PC-3 (cell line): ENCODE data around the gene ZNF253. TPM values are rescaled to one million over a fixed set of nuclear protein-coding genes. Genes with fewer than 3 reads are reported as not detected.
"Not testable (repeated sequence)": the region's sequence is repeated elsewhere in the genome, so short reads cannot be mapped to it uniquely, and the experiment has no call there.

Experiments used
- ATAC-seq: fragments of 200-7000 bp; cut with Tn5 transposase; 2 replicates; pipeline ENCODE4 v1.9.1; 2020; ENCODE audit warnings: mild to moderate bottlenecking, moderate library complexity
- BruUV-seq: library from RNA; stranded (reverse); fragments of 400-500 nt; replicated peaks from 2 replicates; lab custom pipeline; 2021; lab: Mats Ljungman, UMichigan
- CTCF ChIA-PET: fragments of 300-600 bp; sonication (Branson Sonifier 250); formaldehyde crosslinking; loops from one replicate; lab custom pipeline; 2022; ENCODE audit warnings: antibody characterized with exemption; lab: Charles Lee
- POLR2A ChIA-PET: fragments of 300-600 bp; sonication (Branson Sonifier 250); formaldehyde crosslinking; loops from one replicate; lab custom pipeline; 2022; ENCODE audit warnings: antibody characterized with exemption; ENCODE audit not compliant: unreplicated experiment; lab: Charles Lee
- DNase-seq: peaks from one replicate; pipeline ENCODE4 v3.0.0-alpha.2; 2015
- H2AFZ ChIP-seq: fragments of 300-600 bp; sonication (generic); 2 replicates; pipeline ENCODE4 v1.6.0; 2016; ENCODE audit warnings: antibody characterized with exemption, low read length
- H3F3A ChIP-seq: fragments of 300-600 bp; sonication (generic); one replicate; pipeline ENCODE4 v1.6.0; 2017; ENCODE audit warnings: antibody characterized with exemption, low read length, control low read depth, mild to moderate bottlenecking; ENCODE audit not compliant: unreplicated experiment
- H3K27ac ChIP-seq: fragments of 300-600 bp; sonication (generic); 2 replicates; pipeline ENCODE4 v1.5.1; 2016; ENCODE audit warnings: mild to moderate bottlenecking, low read length
- H3K27me3 ChIP-seq: fragments of 300-600 bp; sonication (generic); 2 replicates; pipeline ENCODE4 v1.6.1; 2016; ENCODE audit warnings: low read length, mixed read lengths
- H3K36me3 ChIP-seq: fragments of 300-600 bp; sonication (generic); 2 replicates; pipeline ENCODE4 v1.6.1; 2016; ENCODE audit warnings: low read depth, mixed run types, low read length, mixed read lengths
- H3K4me1 ChIP-seq: fragments of 300-600 bp; sonication (generic); 2 replicates; pipeline ENCODE4 v1.5.1; 2016; ENCODE audit warnings: low read length; ENCODE audit not compliant: insufficient read depth
- H3K4me2 ChIP-seq: fragments of 300-600 bp; sonication (generic); 2 replicates; pipeline ENCODE4 v1.6.0; 2016; ENCODE audit warnings: low read length
- H3K4me3 ChIP-seq: fragments of 300-600 bp; sonication (generic); 2 replicates; pipeline ENCODE4 v1.5.1; 2016; ENCODE audit warnings: mild to moderate bottlenecking, low read length, mixed read lengths
- H3K79me2 ChIP-seq: fragments of 300-600 bp; sonication (generic); 2 replicates; pipeline ENCODE4 v1.6.1; 2017; ENCODE audit warnings: low read length, mixed read lengths
- H3K9ac ChIP-seq: fragments of 300-600 bp; sonication (generic); 2 replicates; pipeline ENCODE4 v1.6.0; 2016; ENCODE audit warnings: mild to moderate bottlenecking, low read length
- H3K9me2 ChIP-seq: fragments of 300-600 bp; sonication (generic); replicated peaks from 2 replicates; pipeline ENCODE4 v1.6.1; 2016; ENCODE audit warnings: mixed run types, low read length, mixed read lengths
- H3K9me3 ChIP-seq: fragments of 300-600 bp; sonication (generic); 2 replicates; pipeline ENCODE4 v1.6.1; 2016; ENCODE audit warnings: low read length, mixed read lengths
- H4K20me1 ChIP-seq: fragments of 300-600 bp; sonication (generic); 2 replicates; pipeline ENCODE4 v1.6.1; 2016; ENCODE audit warnings: low read length, mixed read lengths
- EZH2 ChIP-seq: fragments of 300-600 bp; sonication (generic); IDR thresholded peaks from one replicate; pipeline ENCODE4 v1.6.1; 2017; ENCODE audit warnings: antibody characterized with exemption, mild to moderate bottlenecking, low read length; ENCODE audit not compliant: unreplicated experiment
- EZH2phosphoT487 ChIP-seq: fragments of 300-600 bp; sonication (generic); IDR thresholded peaks from 2 replicates; pipeline ENCODE4 v1.6.1; 2018; ENCODE audit warnings: mild to moderate bottlenecking, antibody characterized with exemption, low read length, borderline replicate concordance
- intact Hi-C: fragments of 100-400 bp; cut with micrococcal nuclease; formaldehyde crosslinking; loops from 2 replicates; pipeline ENCODE4 v1.9.0; 2023
- total RNA-seq: library from RNA; depleted of rRNA; stranded (reverse); fragments of >200 nt; gene quantifications from 2 replicates; pipeline ENCODE4 v1.2.3, GENCODE V29; 2014
- TF ChIP-seq, protein P1 (sequence below): fragments of 300-600 bp; sonication (generic); conservative IDR thresholded peaks from 2 replicates; pipeline ENCODE4 v1.5.1; 2017; ENCODE audit warnings: antibody characterized with exemption, low read depth, mild to moderate bottlenecking, low read length

Gene ZNF253
- total RNA-seq, 1 experiment from 2014 or later: 1.1 TPM

- intact Hi-C loops: no loop called here
- no peaks in the 10 kb centered on the region for H3F3A ChIP-seq
- 0 out of 2 replicates have a peak, but pooled peaks cover 30% of the 10 kb centered on the region for H3K9me3 ChIP-seq
- CTCF ChIA-PET: no interaction called here
- no peak overlapping the region for H2AFZ ChIP-seq
- BruUV-seq: no TSS peak
- no peaks in the 10 kb centered on the region for H3K4me1 ChIP-seq
- no peaks in the 10 kb centered on the region for H3K27me3 ChIP-seq
- H4K20me1 ChIP-seq: no peaks in the 10 kb centered on the region
- ATAC-seq (no peak), DNase-seq (no peak)
- H3K9me2 ChIP-seq: no peaks in the 10 kb centered on the region
- peaks cover 4% of the 10 kb centered on the region; the same call in 1 of the 2 replicates for H3K36me3 ChIP-seq
- POLR2A ChIA-PET: no interaction called here
- H3K27ac ChIP-seq: no peak overlapping the region
- no peak overlapping the region for H3K9ac ChIP-seq
- no peak overlapping the region for H3K4me3 ChIP-seq
- no peak overlapping the region for H3K4me2 ChIP-seq
- no peaks in the 10 kb centered on the region for H3K79me2 ChIP-seq
- TF ChIP-seq EZH2phosphoT487: no peak
- TF ChIP-seq EZH2: no peak
- TF ChIP-seq, protein P1, sequence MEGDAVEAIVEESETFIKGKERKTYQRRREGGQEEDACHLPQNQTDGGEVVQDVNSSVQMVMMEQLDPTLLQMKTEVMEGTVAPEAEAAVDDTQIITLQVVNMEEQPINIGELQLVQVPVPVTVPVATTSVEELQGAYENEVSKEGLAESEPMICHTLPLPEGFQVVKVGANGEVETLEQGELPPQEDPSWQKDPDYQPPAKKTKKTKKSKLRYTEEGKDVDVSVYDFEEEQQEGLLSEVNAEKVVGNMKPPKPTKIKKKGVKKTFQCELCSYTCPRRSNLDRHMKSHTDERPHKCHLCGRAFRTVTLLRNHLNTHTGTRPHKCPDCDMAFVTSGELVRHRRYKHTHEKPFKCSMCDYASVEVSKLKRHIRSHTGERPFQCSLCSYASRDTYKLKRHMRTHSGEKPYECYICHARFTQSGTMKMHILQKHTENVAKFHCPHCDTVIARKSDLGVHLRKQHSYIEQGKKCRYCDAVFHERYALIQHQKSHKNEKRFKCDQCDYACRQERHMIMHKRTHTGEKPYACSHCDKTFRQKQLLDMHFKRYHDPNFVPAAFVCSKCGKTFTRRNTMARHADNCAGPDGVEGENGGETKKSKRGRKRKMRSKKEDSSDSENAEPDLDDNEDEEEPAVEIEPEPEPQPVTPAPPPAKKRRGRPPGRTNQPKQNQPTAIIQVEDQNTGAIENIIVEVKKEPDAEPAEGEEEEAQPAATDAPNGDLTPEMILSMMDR: no peak
These were observed 45.5 kb downstream of the ZNF253 start for GRCh38 chr19:19911150-19911549.

GRCh38 chr19:19914596-19914995 lies 48.9 kb downstream of the ZNF253 start:
- Histone ChIP-seq H3K9ac (no peak overlapping the region), H3K4me1 (no peaks in the 10 kb centered on the region), H3K36me3 (peaks cover 3% of the 10 kb centered on the region; the same call in 1 of the 2 replicates), H3K79me2 (no peaks in the 10 kb centered on the region), H3K4me2 (no peak overlapping the region), H4K20me1 (no peaks in the 10 kb centered on the region), H3K27me3 (no peaks in the 10 kb centered on the region), H3K27ac (no peak overlapping the region), H3K4me3 (no peak overlapping the region), H2AFZ (no peak overlapping the region), H3K9me3 (0 out of 2 replicates have a peak, but pooled peaks cover 17% of the 10 kb centered on the region), H3K9me2 (no peaks in the 10 kb centered on the region), H3F3A (no peaks in the 10 kb centered on the region)
- ChIA-PET POLR2A (no interaction called here), CTCF (no interaction called here)
- ATAC-seq (no peak), DNase-seq (no peak)
- intact Hi-C loops: no loop called here
- TF ChIP-seq, protein P1: no peak
- no peak for TF ChIP-seq EZH2
- no peak for TF ChIP-seq EZH2phosphoT487
- no TSS peak for BruUV-seq

GRCh38 chr19:19930417-19930816 lies 64.7 kb downstream of the ZNF253 start:
- POLR2A ChIA-PET, H3K4me1 ChIP-seq, H3K4me3 ChIP-seq, H3K9me2 ChIP-seq, H3K4me2 ChIP-seq, DNase-seq, CTCF ChIA-PET, H2AFZ ChIP-seq, H4K20me1 ChIP-seq, BruUV-seq, H3F3A ChIP-seq, intact Hi-C loops, ATAC-seq, H3K79me2 ChIP-seq, H3K27me3 ChIP-seq, H3K9ac ChIP-seq, H3K27ac ChIP-seq: not testable (repeated sequence)
- peaks cover 55% of the 10 kb centered on the region for H3K9me3 ChIP-seq
- H3K36me3 ChIP-seq: peaks cover 16% of the 10 kb centered on the region; the same call in 1 of the 2 replicates

GRCh38 chr19:19933432-19934314 lies 68.0 kb downstream of the ZNF253 start:
- H2AFZ ChIP-seq, POLR2A ChIA-PET, CTCF ChIA-PET, H3K4me1 ChIP-seq, H3K9me2 ChIP-seq, H3K4me3 ChIP-seq, DNase-seq, BruUV-seq, H3K27me3 ChIP-seq, H3K27ac ChIP-seq, H3K79me2 ChIP-seq, H4K20me1 ChIP-seq, H3F3A ChIP-seq, H3K4me2 ChIP-seq, ATAC-seq, intact Hi-C loops, H3K9ac ChIP-seq: not testable (repeated sequence)
- Histone ChIP-seq H3K9me3 (peaks cover 50% of the 10 kb centered on the region), H3K36me3 (peaks cover 11% of the 10 kb centered on the region; the same call in 1 of the 2 replicates)
